NCI-H1048 (cell line): Measurements from ENCODE around the gene SLC6A6.

Experiments
- DNase-seq: peaks from one replicate; lab custom pipeline; 2025; lab: John Stamatoyannopoulos, UW

Gene SLC6A6

DNA sequence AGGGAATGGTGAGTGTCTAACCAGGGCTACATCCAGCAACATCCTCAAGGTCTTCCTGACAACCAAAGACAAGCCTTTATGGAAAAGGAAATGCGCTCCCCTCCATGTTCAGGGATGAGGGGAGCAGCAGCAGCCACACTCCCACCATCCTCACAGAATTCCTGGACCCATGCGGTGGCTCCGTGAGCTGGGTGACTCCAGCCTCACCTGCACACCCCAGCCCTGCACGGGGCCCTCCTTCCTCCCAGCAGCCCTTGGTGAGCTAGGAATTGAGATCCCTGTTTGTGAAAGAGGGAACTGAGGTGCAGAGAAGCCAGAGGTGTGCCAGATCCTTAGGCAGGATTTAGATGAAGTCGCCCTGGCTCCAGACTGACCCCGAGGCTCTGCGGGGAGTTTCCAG, 85.4 kb downstream of the SLC6A6 start:
- DNase-seq = no peak

- DNase-seq = no peak
These were observed 86.1 kb downstream of the SLC6A6 start for GRCh38 chr3:14488286-14489041.

GRCh38 chr3:14489641-14490040, 87.2 kb downstream of the SLC6A6 start:
- no peak for DNase-seq

GRCh38 chr3:14490255-14490654, 87.8 kb downstream of the SLC6A6 start:
- DNase-seq = no peak

- DNase-seq = no peak
These were observed 88.4 kb downstream of the SLC6A6 start for GRCh38 chr3:14490831-14491230.

DNA sequence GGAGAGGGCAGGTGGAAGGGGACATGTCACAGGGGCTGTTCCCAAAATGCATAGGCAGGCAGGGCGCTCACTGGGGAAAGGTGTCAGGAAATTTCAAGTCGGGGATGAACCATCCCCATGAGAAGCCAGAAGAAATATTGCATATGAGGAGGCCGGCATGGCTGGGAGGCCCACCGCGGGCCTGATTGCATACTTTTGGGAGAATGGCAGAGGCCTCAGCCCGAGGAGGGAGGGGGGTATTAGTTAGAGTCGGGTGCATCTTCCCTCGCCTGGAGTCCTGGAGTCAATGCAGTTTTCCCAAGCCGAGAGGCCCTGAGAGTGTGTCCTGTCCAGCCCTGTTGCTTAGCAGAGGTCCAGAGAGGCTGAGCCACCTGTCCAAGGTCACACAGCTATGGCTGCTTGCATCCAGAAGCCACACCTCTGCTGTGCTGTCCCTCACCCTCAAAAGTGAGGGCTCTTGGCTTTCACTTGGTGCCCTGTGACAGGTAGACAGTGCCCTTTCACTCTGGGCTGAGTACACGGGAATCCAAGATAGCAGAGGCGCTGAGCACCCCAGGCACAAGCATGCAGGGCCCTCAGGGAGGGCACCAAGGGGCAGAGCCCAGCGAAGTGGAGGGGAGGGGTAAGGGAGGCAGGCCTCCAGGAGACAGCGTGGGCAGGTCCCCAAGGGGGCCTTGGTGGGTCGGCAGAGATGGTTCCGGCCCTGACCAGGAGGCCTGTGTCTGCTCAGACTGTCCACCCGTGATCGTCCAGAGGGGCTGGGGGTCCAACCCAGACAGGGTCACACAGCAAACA, 89.2 kb downstream of the SLC6A6 start:
- DNase-seq = no peak

GRCh38 chr3:14492948-14493881, 90.8 kb downstream of the SLC6A6 start:
- DNase-seq = no peak

- no peak for DNase-seq
These were observed 92.0 kb downstream of the SLC6A6 start for GRCh38 chr3:14494279-14494972.

GRCh38 chr3:14494973-14495300, 92.5 kb downstream of the SLC6A6 start:
- DNase-seq = no peak

- no peak for DNase-seq
These were observed 93.9 kb downstream of the SLC6A6 start for GRCh38 chr3:14496351-14496750.

- DNase-seq = no peak
These were observed 94.9 kb downstream of the SLC6A6 start for GRCh38 chr3:14497321-14497720.

- DNase-seq = no peak
These were observed 100.1 kb downstream of the SLC6A6 start for GRCh38 chr3:14502472-14502871.

DNA sequence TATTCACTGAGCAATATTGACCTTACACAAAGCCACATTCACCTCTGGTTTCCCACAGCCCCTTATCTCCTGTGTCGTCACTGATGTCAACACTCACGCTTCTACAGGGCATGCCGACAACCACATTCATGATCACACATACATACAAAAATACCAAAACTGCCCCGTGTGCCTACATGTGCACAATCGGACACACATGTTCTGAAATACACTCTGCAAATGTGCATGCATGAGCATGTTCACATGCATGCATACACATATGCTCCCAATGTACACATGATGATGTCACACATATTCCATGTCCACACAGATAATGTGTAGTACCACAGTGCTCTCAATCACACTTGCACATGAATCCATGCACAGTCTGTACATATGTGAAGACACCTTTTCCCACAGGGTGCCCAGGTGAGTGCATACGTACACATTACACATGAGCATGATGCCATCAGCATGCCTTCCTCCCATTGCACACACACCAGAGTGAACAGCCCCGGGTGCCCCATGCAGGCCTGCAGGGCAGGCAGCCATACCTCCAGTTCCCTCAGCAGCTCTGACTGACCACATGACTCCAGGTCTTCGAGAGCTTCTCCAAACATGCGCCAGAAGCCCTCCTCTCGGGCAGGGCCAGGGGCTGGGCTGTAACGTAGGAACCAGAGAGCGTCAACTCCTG, 100.8 kb downstream of the SLC6A6 start:
- no peak for DNase-seq

- DNase-seq = no peak
These were observed 101.3 kb downstream of the SLC6A6 start for GRCh38 chr3:14503706-14504065.

- no peak for DNase-seq
These were observed 102.8 kb downstream of the SLC6A6 start for GRCh38 chr3:14505001-14505802.

GRCh38 chr3:14505803-14506500, 103.5 kb downstream of the SLC6A6 start:
- DNase-seq = no peak

DNA sequence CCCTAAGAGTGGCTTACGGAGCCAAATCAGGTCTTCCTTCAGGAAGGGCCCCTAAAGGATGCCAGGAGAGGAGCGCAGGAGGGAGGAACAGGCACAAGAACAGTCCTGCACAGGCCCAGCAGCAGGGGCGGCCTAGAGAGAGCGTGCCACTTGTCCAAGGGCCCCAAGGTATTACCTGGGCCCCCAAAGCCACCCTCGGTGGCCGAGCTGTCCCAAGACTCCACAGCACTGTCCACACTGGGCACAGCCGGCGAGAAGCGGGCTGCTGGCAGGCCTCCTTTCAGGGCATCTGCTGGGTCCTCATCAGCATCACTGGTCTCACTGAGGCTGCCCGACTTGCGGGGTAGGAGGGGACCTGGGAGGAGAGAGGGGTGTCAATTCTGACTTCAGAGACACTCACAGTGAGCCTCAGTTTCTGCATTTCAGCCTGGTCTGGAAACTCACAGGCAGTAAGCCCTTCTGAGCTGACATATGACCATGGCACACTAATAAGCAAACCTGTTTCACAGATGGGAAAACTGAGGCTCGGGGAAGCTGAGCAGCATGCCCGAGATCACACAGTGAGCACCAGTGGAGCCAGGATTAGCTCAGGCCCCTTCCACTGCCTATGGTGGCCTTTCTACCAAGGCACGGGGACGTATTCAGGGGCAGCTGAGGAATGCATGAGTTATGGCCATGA, 104.4 kb downstream of the SLC6A6 start:
- DNase-seq = no peak

DNA sequence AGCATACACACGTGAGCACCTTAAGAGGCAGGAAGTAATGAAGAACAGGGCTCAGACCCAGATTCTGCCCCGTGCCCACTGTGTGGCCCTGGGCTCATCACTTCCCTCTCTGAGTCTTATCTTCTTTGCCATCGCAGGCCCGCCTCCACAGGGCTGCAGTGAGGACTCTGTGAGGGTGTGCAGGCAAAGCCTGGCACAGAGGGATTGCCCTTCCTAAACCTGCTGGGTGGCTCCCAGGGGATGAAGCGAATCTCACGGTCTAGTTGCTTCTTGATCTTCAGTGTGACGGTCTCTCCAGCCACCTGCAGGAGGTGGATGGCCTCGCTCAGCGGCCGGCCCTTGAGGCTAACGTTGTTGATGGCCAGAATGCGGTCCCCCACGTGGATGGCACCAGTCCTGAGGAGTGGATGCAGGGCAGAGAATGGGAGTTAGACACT, 104.9 kb downstream of the SLC6A6 start:
- no peak for DNase-seq
